Measurements from ENCODE around the gene COL8A2.

Gene COL8A2

GRCh38 chr1:36168514-36168913 is 43.5 kb upstream of the COL8A2 start:
- Histone ChIP-seq H3K27ac (ENCODE audit: extremely low read depth, low read depth, low read length) (no peak overlapping the region), H3K4me3 (ENCODE audit: low read depth, low read length) (no peak overlapping the region), H3K36me3 (ENCODE audit: control insufficient read depth in 2 of 2, insufficient read depth in 1 of 2, low read length in 2 of 2) (peaks cover 3 to 75% of the 10 kb centered on the region in 2 experiments), H3K9me3 (ENCODE audit: control insufficient read depth, insufficient read depth, low read depth, low read length) (no peaks in the 10 kb centered on the region), H3K4me1 (ENCODE audit: control insufficient read depth, insufficient read depth, low read length) (no peaks in the 10 kb centered on the region)
- ChIA-PET POLR2A (interaction anchor here (0.5 to 1.3 kb wide), 2 partner anchors 12 to 43 kb away, joined by 4 to 7 read pairs; no protein-coding TSS in a partner anchor), CTCF (interaction anchor here (0.8 to 2.6 kb wide), 2 partner anchors 19 kb away, joined by 4 to 14 read pairs; no protein-coding TSS in a partner anchor)
- TF ChIP-seq ZNF146 (tag by site-specific recombination; IDR thresholded peaks at IDR 0.05): no peak
- no peak for TF ChIP-seq KLF8 (tag by site-specific recombination; IDR thresholded peaks at IDR 0.05)
- TF ChIP-seq ZNF274 (IDR thresholded peaks at IDR 0.05; ENCODE audit: low read length): no peak
- no peak for TF ChIP-seq ZNF274 (tag by site-specific recombination; IDR thresholded peaks at IDR 0.05; ENCODE audit: borderline replicate concordance)
- no peak for TF ChIP-seq ZNF658 (tag by site-specific recombination; IDR thresholded peaks at IDR 0.05)
- no peak for TF ChIP-seq ZNF529 (tag by site-specific recombination; IDR thresholded peaks at IDR 0.05; ENCODE audit: insufficient replicate concordance)
- no peak for TF ChIP-seq YY1 (tag by site-specific recombination; IDR thresholded peaks at IDR 0.05)
- no peak for TF ChIP-seq ZNF362 (tag by site-specific recombination; IDR thresholded peaks at IDR 0.05)
- no peak for TF ChIP-seq PRDM1 (tag by site-specific recombination; IDR thresholded peaks at IDR 0.05)
- TF ChIP-seq ZNF26 (tag by site-specific recombination; IDR thresholded peaks at IDR 0.05): no peak
- TF ChIP-seq SP3 (tag by site-specific recombination; IDR thresholded peaks at IDR 0.05): no peak
- no peak for TF ChIP-seq ZNF23 (tag by site-specific recombination; IDR thresholded peaks at IDR 0.05; ENCODE audit: borderline replicate concordance)
- no peak for TF ChIP-seq ZNF335 (tag by site-specific recombination; conservative IDR thresholded peaks at IDR 0.05)
- TF ChIP-seq KLF16 (tag by site-specific recombination; IDR thresholded peaks at IDR 0.05): no peak
- no peak for TF ChIP-seq ZNF843 (tag by site-specific recombination; IDR thresholded peaks at IDR 0.05)
- no peak for TF ChIP-seq ZNF133 (tag by site-specific recombination; IDR thresholded peaks at IDR 0.05)
- no peak for TF ChIP-seq ZNF521 (tag by site-specific recombination; IDR thresholded peaks at IDR 0.05)
- no peak for TF ChIP-seq ZBTB48 (tag by site-specific recombination; IDR thresholded peaks at IDR 0.05)
- TF ChIP-seq HIC1 (tag by site-specific recombination; IDR thresholded peaks at IDR 0.05): no peak
- TF ChIP-seq HOXA7 (CRISPR knock-in tag; IDR thresholded peaks at IDR 0.05; ENCODE audit: borderline replicate concordance): no peak

- POLR2A ChIA-PET: interaction anchor here (1.3 kb wide), 1 partner anchor 45 kb away, joined by 7 read pairs; no protein-coding TSS in a partner anchor
- Histone ChIP-seq H3K36me3 (ENCODE audit: control insufficient read depth in 2 of 2, insufficient read depth in 1 of 2, low read length in 2 of 2) (peaks cover 0 to 73% of the 10 kb centered on the region in 2 experiments; a peak in 2 of 3 replicates), H3K4me3 (ENCODE audit: low read depth, low read length) (no peak overlapping the region), H3K9me3 (ENCODE audit: control insufficient read depth, insufficient read depth, low read depth, low read length) (no peaks in the 10 kb centered on the region), H3K27ac (ENCODE audit: extremely low read depth, low read depth, low read length) (no peak overlapping the region), H3K4me1 (ENCODE audit: control insufficient read depth, insufficient read depth, low read length) (no peaks in the 10 kb centered on the region)
- CTCF ChIA-PET: interaction anchor here (0.6 to 1.1 kb wide), 3 partner anchors 18 to 69 kb away, joined by 4 to 7 read pairs (median 4); partner anchors contain the start of gene TRAPPC3
- peak; percentile 56; the same call in 1 of the 2 replicates for TF ChIP-seq ATF2 (tag by site-specific recombination; IDR thresholded peaks at IDR 0.05; ENCODE audit: low read depth)
- no peak for TF ChIP-seq ZNF580 (tag by site-specific recombination; IDR thresholded peaks at IDR 0.05)
- TF ChIP-seq GFI1B (tag by site-specific recombination; IDR thresholded peaks at IDR 0.05): peak; percentile 45; the same call in 1 of the 2 replicates
- TF ChIP-seq INSM2 (tag by site-specific recombination; IDR thresholded peaks at IDR 0.05): peak; percentile 88
- TF ChIP-seq ZNF140 (tag by site-specific recombination; IDR thresholded peaks at IDR 0.05): no peak
- TF ChIP-seq RBAK (tag by site-specific recombination; IDR thresholded peaks at IDR 0.05): no peak
- 0 out of 2 replicates have a peak, but pooled peaks have one; percentile 34 for TF ChIP-seq ZBTB21 (tag by site-specific recombination; IDR thresholded peaks at IDR 0.05)
Measured at GRCh38 chr1:36166938-36167905, 42.2 kb upstream of the COL8A2 start.
